ENCODE data around the gene TLNRD1. TPM values are rescaled to one million over a fixed set of nuclear protein-coding genes. Genes with fewer than 3 reads are reported as not detected.

TLNRD1 gene
- total RNA-seq, 4 donors from 2014 or later = 11.8 to 25.5 (median 19.4) TPM

DNA sequence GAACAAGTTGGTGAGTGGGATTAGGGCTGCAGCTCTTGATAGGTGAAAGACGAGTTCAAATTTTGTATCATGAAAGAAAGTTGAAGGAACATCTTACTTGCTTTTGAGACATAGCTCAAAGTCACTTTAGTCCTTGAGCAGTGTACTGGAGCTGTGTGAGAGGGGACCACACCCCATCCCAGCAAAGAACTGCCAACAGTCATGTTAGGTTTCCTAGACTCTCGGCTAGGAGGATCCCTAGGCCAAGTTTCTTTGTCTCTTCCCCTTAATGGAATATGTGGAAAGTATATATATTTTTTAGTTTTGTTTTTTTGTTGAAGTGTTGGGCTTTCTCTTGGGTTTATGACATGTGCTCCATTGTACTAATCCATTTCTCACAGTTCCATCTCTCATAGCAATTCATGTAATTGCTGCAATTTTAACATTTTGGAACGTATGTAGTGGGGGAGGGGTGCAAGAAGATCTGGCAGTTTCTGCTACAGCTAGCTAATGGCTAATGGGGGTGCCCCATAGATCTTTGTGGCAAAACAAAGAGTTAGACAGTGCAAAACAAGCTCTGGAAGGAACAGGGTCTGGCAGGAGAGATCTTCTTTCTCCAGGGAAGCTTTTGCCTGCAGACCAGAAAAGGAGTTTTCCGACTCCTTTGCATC is 25.1 kb downstream of the TLNRD1 start:
- no peak for DNase-seq
- Histone ChIP-seq H3K27ac (no peak overlapping the region), H3K4me3 (replicated peaks in 1 of 3) (no peak overlapping the region), H3K9me3 (no peaks in the 10 kb centered on the region), H3K4me1 (peaks cover 0 to 9% of the 10 kb centered on the region in 2 donors), H3K36me3 (no peaks in the 10 kb centered on the region), H3K27me3 (no peaks in the 10 kb centered on the region)
- 86 to 88% methylated on average over 4 of the region's 4 CpGs for WGBS, 2 donors
- TF ChIP-seq, protein P1, sequence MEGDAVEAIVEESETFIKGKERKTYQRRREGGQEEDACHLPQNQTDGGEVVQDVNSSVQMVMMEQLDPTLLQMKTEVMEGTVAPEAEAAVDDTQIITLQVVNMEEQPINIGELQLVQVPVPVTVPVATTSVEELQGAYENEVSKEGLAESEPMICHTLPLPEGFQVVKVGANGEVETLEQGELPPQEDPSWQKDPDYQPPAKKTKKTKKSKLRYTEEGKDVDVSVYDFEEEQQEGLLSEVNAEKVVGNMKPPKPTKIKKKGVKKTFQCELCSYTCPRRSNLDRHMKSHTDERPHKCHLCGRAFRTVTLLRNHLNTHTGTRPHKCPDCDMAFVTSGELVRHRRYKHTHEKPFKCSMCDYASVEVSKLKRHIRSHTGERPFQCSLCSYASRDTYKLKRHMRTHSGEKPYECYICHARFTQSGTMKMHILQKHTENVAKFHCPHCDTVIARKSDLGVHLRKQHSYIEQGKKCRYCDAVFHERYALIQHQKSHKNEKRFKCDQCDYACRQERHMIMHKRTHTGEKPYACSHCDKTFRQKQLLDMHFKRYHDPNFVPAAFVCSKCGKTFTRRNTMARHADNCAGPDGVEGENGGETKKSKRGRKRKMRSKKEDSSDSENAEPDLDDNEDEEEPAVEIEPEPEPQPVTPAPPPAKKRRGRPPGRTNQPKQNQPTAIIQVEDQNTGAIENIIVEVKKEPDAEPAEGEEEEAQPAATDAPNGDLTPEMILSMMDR (IDR thresholded peaks at IDR 0.05) = no peak
- TF ChIP-seq POLR2A (IDR thresholded peaks at IDR 0.05) = no peak
- intact Hi-C loops (cut with DNase I) = no loop called here

DNA sequence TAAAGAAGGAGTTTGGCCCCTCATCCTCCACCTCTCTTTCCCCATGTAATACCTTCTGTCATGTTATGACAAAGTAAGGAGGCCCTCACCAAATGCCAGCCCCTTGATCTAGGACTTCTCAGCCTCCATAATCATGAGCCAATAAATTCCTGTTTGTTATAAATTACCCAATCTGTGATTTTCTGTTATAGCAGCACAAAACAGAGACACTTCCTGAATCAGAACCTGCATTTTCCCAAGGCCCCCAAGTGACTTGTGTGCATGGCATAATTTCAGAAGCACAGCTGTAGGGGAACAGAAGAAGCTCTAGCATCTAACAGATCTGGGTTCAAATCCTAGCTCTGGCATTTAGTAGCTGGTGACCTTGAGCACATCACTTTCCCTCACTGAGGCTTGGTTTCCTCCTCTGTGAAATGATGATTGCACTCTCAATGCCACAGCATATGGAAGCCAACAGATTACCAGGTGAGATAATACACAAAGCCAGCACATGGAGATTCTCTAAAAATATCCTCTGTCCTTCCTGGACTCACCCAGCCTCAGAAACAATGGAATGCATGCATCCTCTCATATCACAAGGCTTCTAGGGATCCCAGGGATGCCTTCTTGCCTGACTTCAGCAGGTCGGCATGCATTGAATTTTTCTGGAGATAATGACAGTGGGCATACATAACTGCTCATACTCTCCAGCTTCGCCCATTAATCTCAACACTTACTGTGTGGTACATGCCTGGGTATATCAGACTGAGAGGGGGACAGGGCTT is 26.3 kb downstream of the TLNRD1 start:
- intact Hi-C loops (cut with DNase I) = no loop called here
- no peaks in the 10 kb centered on the region for H3K36me3 ChIP-seq
- WGBS, 2 donors = 89 to 92% methylated on average over 2 of the region's 2 CpGs
- H3K9me3 ChIP-seq = no peaks in the 10 kb centered on the region
- H3K4me3 ChIP-seq (replicated peaks in 1 of 3) = no peak overlapping the region
- peaks cover 0 to 9% of the 10 kb centered on the region in 2 donors for H3K4me1 ChIP-seq
- no peak overlapping the region for H3K27ac ChIP-seq
- TF ChIP-seq POLR2A (IDR thresholded peaks at IDR 0.05) = no peak
- TF ChIP-seq, protein P1 (IDR thresholded peaks at IDR 0.05) = no peak
- DNase-seq = no peak
- no peaks in the 10 kb centered on the region for H3K27me3 ChIP-seq

DNA sequence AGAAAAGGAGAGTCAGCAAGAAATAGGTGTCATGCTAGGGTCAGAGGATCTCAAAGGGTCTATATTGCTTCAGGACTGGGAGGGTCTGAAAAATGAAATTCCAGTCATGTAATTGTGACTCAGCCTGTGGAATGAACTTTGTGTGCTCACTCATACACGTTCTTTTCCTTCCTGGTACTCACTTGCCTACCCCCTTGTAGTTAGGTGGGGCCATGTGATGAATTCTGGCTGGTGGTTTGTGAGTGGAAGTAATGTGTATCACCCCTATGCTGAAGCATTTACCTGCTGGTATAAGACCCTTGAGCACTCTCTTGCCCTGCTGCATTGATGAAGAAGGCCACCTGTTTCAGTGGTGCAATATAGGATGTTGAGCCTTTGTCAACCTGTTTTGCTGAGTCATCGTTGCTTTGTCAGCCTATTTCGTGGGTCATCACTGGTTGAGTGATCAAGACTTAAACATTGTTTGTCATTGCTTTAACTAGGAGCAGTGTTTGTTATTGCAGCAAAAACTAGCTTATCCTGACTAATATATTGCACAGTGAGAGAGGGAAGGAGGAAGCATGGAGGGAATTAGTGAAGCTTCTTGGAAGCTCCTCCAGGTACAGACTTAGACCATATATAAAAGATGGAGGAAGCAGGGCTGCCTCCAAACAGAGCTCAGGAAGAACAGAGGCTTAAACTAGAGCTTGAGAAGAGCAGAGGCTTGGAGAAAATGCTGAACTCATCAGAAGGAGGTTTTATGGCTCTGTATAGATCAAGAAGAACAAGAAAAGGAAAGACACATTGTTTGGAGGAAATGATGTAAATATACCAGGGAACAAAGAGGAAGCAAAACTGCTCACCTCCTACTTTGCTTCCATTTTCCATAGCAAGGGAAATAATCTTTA is 28.9 kb downstream of the TLNRD1 start:
- 68 to 72% methylated on average over 3 of the region's 3 CpGs for WGBS, 2 donors
- TF ChIP-seq POLR2A (IDR thresholded peaks at IDR 0.05) = no peak
- TF ChIP-seq, protein P1 (IDR thresholded peaks at IDR 0.05) = no peak
- no peaks in the 10 kb centered on the region for H3K4me1 ChIP-seq
- H3K27ac ChIP-seq = no peak overlapping the region
- no peaks in the 10 kb centered on the region for H3K36me3 ChIP-seq
- no peaks in the 10 kb centered on the region for H3K27me3 ChIP-seq
- DNase-seq = no peak
- H3K9me3 ChIP-seq = no peaks in the 10 kb centered on the region
- no peak overlapping the region for H3K4me3 ChIP-seq (replicated peaks in 1 of 3)
- intact Hi-C loops (cut with DNase I) = no loop called here

DNA sequence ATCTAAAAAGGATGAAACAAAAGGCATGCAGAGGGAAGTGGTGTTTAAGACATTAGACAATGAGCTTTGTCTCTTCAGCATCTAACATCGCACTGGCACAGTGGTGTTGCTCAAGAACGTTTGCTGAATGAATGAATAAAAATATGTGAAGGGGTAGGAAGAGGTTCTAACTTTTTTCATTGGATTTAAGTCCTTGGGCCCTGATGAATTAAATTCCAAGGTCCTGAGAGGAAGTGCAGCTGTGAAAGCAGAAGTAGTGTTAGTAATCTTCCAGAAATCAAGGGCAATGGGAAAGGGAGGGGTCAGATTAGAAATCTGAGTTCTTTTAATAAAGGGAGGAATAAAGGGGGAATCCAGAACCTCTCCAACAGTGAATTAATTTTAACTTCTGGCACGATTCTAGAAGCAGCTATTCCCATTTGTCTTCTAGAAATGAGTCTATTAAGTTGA is 29.6 kb downstream of the TLNRD1 start:
- WGBS, 2 donors = 65 to 74% methylated on average over 3 of the region's 3 CpGs
- intact Hi-C loops (cut with DNase I) = no loop called here
- H3K36me3 ChIP-seq = no peaks in the 10 kb centered on the region

More for the DNA sequence above, 29.6 kb downstream of the TLNRD1 start:
- no peak overlapping the region for H3K4me3 ChIP-seq (replicated peaks in 1 of 3)
- H3K27ac ChIP-seq = no peak overlapping the region
- H3K9me3 ChIP-seq = no peaks in the 10 kb centered on the region
- H3K4me1 ChIP-seq = no peaks in the 10 kb centered on the region
- DNase-seq = no peak
- TF ChIP-seq, protein P1 (IDR thresholded peaks at IDR 0.05) = no peak
- TF ChIP-seq POLR2A (IDR thresholded peaks at IDR 0.05) = no peak
- H3K27me3 ChIP-seq = no peaks in the 10 kb centered on the region

Data from thyroid gland (tissue), 4 donors.